GM20431 (cell line): ENCODE results near the gene KRTAP5-3.

ENCODE experiments used
- in situ Hi-C: fragments of 300-500 bp; cut with MseI, MboI; formaldehyde crosslinking; loops from one replicate; pipeline ENCODE4 v1.15.0; 2020; ENCODE audit warnings: low sequenced_read_pairs; ENCODE audit not compliant: unreplicated experiment

The KRTAP5-3 gene

GRCh38 chr11:1567721-1568100, 40.6 kb downstream of the KRTAP5-3 start:
- in situ Hi-C loops, result no loop called here

GRCh38 chr11:1567052-1567720, 41.1 kb downstream of the KRTAP5-3 start:
- in situ Hi-C loops, result no loop called here

- in situ Hi-C loops, result no loop called here
Measured at GRCh38 chr11:1566381-1567051, 41.7 kb downstream of the KRTAP5-3 start.

- in situ Hi-C loops, result no loop called here
Measured at GRCh38 chr11:1565904-1566247, 42.4 kb downstream of the KRTAP5-3 start.

- in situ Hi-C loops, result no loop called here
Measured at GRCh38 chr11:1565173-1565903, 42.9 kb downstream of the KRTAP5-3 start.

- in situ Hi-C loops, result no loop called here
Measured at GRCh38 chr11:1564535-1565172, 43.6 kb downstream of the KRTAP5-3 start.

GRCh38 chr11:1563697-1564534, 44.3 kb downstream of the KRTAP5-3 start:
- in situ Hi-C loops, result no loop called here

- in situ Hi-C loops, result no loop called here
Measured at GRCh38 chr11:1563149-1563638, 45.1 kb downstream of the KRTAP5-3 start.

GRCh38 chr11:1562469-1563148, 45.7 kb downstream of the KRTAP5-3 start:
- in situ Hi-C loops, result no loop called here

GRCh38 chr11:1561955-1562354, 46.3 kb downstream of the KRTAP5-3 start:
- in situ Hi-C loops, result no loop called here

GRCh38 chr11:1561266-1561665, 47.0 kb downstream of the KRTAP5-3 start:
- in situ Hi-C loops, result no loop called here

GRCh38 chr11:1560649-1561251, 47.5 kb downstream of the KRTAP5-3 start:
- in situ Hi-C loops, result no loop called here

- in situ Hi-C loops, result no loop called here
Measured at GRCh38 chr11:1560002-1560648, 48.1 kb downstream of the KRTAP5-3 start.

GRCh38 chr11:1559111-1559951, 48.9 kb downstream of the KRTAP5-3 start:
- in situ Hi-C loops, result no loop called here

GRCh38 chr11:1558775-1559110, 49.5 kb downstream of the KRTAP5-3 start:
- in situ Hi-C loops, result no loop called here

GRCh38 chr11:1557904-1558774, 50.1 kb downstream of the KRTAP5-3 start:
- in situ Hi-C loops, result no loop called here
